GM06990 (cell line): ENCODE measurements around the gene NFIA.

Experiments
- DNase-seq: peaks from one replicate; pipeline ENCODE4 v3.0.0-alpha.2; 2011; ENCODE audit not compliant: insufficient read length; ENCODE audit errors: extremely low read depth
- H3K27me3 ChIP-seq: replicated peaks from 2 replicates; pipeline ENCODE4 v1.6.0; 2011; ENCODE audit warnings: low read length; ENCODE audit not compliant: control insufficient read depth, insufficient read depth
- H3K36me3 ChIP-seq: 2 replicates; pipeline ENCODE4 v1.5.1; 2011; ENCODE audit warnings: low read length; ENCODE audit not compliant: control insufficient read depth, insufficient read depth
- H3K4me3 ChIP-seq: replicated peaks from 2 replicates; pipeline ENCODE4 v1.5.1; 2011; ENCODE audit warnings: low read depth, mild to moderate bottlenecking, control low read depth, low read length
- CTCF ChIP-seq: IDR thresholded peaks from 2 replicates; pipeline ENCODE4 v1.5.1; 2011; ENCODE audit warnings: low read length, control low read depth, mild to moderate bottlenecking, inconsistent platforms; ENCODE audit not compliant: insufficient read depth, poor library complexity, severe bottlenecking

Gene NFIA

DNA sequence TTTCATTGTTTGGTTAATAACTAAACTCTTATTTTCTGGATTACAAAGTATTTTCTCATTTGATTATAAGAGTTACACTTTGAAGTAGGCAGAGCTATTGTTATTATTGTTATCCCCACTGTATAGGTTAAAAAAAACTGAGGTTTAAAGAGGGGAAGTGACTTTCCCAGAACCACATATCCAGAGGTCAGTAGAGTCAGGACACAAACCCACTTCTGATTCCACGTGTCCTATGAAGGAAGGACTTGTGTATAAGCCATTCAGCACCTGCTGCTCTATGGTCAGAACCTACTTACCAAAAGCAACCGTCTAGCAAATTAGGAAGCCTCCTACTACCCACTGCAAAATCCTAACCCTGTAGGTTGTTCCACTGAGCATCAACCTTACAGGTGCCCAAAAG is 351.3 kb downstream of the NFIA start:
- Histone ChIP-seq H3K36me3 (no peaks in the 10 kb centered on the region), H3K27me3 (no peaks in the 10 kb centered on the region; the same call in none of the 2 replicates), H3K4me3 (no peak overlapping the region)
- DNase-seq, result no peak
- TF ChIP-seq CTCF, result no peak

- H3K27me3 ChIP-seq, result no peaks in the 10 kb centered on the region; the same call in none of the 2 replicates
- no peak for TF ChIP-seq CTCF
- no peak overlapping the region for H3K4me3 ChIP-seq
- no peaks in the 10 kb centered on the region for H3K36me3 ChIP-seq
- no peak for DNase-seq
These were observed 351.9 kb downstream of the NFIA start for GRCh38 chr1:61434276-61434675.

GRCh38 chr1:61435226-61435625 is 352.9 kb downstream of the NFIA start:
- TF ChIP-seq CTCF, result no peak
- DNase-seq, result no peak
- Histone ChIP-seq H3K36me3 (no peaks in the 10 kb centered on the region), H3K27me3 (no peaks in the 10 kb centered on the region; the same call in none of the 2 replicates), H3K4me3 (no peak overlapping the region)

- Histone ChIP-seq H3K27me3 (no peaks in the 10 kb centered on the region; the same call in none of the 2 replicates), H3K4me3 (no peak overlapping the region), H3K36me3 (no peaks in the 10 kb centered on the region)
- no peak for DNase-seq
- TF ChIP-seq CTCF, result peak; percentile 38
These were observed 353.7 kb downstream of the NFIA start for GRCh38 chr1:61436016-61436415.

DNA sequence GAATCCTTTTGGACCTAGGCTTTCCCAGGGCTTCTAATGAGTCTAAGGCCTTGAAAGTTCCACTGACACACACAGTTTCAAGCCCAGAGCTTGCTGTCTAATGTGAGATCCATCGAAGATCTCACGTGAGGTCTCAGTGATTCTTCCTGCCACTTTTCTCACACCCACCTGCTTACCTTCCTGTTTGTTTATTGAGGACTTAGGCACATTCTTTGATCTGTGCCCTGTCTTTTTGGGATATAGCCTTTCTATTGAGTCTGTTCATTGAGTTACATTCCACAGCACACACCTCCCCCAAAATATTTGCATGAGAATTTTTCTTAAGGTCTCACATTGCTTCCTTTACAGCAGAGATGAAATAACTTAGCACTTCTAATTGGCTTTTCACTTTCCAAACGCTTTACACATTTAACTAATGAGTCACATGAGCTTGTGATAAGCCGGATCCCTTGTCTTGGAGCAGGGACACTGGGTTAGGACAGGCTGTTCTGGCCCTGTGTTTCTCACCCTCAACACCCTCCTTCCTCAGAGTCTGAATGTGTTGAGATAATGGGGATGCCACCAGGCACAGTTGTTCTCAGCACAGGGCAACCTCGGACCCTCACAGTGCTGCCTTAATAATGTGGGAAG is 354.2 kb downstream of the NFIA start:
- no peak for DNase-seq
- no peak for TF ChIP-seq CTCF
- Histone ChIP-seq H3K4me3 (no peak overlapping the region), H3K36me3 (no peaks in the 10 kb centered on the region), H3K27me3 (no peaks in the 10 kb centered on the region; the same call in none of the 2 replicates)

- no peak for DNase-seq
- Histone ChIP-seq H3K36me3 (no peaks in the 10 kb centered on the region), H3K4me3 (no peak overlapping the region), H3K27me3 (no peaks in the 10 kb centered on the region; the same call in 1 of the 2 replicates)
- no peak for TF ChIP-seq CTCF
These were observed 356.9 kb downstream of the NFIA start for GRCh38 chr1:61439234-61439633.
